Medulla oblongata (tissue), 1 donor: ENCODE data around the gene NAP1L5.

Experiments used
- DNase-seq: peaks from one replicate; pipeline ENCODE4 v3.0.0-alpha.2; 2015; ENCODE audit errors: extremely low spot score

The NAP1L5 gene

DNA sequence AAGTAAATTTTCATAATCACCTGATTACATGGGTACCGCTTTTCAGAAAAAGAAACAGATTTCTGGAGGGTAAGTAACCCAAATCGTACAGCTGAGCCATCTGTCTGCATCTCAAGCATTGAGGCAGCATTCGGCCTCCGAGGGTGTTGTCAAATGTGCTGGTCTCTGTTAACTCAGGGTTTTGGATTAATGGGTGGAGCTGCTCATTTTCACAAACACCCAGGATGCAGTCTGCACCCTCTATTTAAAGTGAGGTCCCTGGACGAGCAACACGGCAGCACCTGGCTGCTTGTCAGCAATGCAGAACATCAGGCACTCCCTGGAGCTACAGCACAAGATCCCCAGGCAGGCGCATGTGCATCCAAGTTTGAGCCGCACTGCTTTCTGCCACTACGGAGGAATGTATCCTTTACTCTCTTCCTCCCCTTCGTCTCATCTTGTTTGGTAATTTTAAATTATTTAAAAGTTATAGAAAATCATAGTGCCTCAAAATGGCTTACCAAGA, 24.7 kb upstream of the NAP1L5 start:
- DNase-seq, result no peak

DNA sequence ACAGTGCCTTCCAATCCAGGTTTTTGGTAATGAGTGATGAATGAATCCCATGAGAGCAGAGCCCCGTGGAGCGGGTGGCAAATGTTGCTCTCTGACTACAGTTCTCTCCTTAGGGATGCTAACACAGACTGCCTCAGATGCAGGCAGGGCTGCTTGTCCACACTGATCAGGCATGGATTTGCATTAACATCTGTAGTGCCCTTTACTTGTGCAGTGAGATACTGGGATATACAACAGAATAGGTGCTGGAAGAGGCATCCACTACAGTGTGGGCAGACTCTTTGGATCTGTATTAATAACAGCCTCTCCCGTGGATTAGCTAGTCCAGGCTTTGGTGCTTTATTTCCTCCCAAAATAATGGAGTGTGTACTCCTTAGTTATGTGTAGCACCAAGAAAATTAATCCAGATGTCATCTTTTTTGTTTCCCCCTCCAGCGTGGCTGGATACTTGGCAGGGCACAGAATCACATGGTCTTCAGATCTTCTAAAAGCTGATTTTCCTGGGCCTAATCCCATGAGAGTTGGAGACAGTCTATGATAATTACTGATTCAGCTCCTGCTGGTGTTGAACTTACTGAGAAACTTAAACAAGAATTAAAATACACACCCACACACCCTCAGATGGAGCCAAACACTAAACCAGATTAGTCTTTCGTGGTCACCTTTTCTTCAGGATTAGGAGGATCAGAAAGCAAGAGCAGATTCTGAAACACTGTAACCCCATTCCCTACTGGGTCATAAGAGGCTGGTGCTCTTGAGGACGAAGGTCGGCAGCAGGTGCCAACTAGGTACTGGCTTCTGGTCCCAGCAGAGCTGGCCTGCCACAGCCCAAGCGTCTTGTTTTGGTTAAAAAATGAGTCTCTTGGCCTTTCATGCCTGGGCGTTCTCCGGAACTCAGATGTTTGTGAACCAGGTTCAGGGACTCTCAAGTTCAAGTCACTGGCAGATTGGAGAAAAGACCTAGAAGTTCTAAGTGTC, 23.1 kb upstream of the NAP1L5 start:
- DNase-seq, result peak; percentile 60

GRCh38 chr4:88719381-88719780, 21.8 kb upstream of the NAP1L5 start:
- DNase-seq, result no peak

GRCh38 chr4:88718098-88718497, 20.5 kb upstream of the NAP1L5 start:
- DNase-seq, result no peak

GRCh38 chr4:88713782-88714181, 16.2 kb upstream of the NAP1L5 start:
- DNase-seq, result no peak

DNA sequence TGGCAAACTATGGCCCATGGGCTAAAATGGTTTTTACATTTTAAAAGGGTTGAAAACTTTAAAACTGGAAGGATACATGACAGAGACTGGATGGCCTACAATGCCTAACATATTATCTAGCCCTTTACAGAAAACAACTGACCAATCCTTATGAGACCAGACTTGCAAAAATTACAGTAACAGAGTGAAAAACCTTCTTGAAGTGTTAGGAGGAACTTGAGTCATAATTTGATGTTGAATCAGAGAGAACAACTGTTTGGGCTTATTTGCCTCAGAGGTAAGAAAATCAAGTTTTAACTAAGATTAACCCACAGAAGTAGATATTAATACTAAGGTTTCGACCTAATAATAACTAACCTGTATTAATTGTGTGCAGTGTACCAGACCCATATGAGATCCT, 12.4 kb upstream of the NAP1L5 start:
- DNase-seq, result no peak

DNA sequence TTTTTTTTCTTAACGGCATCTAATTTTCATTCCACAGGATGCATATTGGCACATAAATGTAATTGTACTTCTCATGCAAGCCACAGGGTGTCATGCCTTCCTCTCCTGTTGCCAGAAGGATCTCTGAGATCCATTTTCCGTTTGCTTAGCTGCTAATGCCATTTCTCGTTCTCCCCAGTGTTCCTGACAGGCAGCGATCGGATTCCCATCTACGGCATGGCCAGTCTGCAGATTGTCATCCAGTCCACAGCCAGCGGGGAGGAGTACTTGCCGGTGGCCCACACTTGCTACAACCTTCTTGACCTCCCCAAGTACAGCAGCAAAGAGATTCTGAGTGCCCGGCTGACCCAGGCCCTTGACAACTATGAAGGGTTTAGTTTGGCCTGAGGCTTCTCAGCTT, 8.9 kb upstream of the NAP1L5 start:
- peak; percentile 84 for DNase-seq

DNA sequence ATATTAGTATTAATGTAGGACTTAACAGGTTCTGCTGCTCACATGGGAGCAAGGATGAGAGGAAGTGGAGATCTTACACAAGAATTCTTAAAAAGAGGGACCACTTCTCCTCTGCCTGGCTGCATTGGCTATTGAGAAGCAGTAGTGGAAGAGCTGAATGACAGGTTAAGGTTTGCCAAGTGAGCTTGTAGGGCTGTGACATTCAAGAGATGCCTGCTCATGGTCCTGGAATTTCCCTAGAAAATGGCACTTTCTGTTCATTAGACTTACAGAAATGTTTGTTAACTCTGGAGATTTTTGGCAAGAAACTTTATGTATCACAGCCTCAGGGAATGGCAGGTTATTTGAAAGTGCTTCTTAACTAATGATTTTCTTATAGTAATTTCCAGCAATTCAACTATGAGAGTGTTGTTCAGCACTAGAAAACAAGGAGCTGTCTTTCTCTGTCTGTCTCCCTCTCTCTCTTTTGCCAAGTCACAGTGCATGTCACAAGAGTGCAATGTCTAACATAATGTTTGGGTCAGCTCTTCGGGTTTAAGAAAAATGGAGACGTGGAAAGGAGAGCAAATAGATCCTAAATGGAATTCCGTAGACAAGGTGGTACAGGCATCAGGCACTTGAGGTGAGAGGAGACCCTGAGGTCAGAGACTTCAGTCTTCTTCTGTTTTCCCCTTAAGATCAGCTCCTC, 8.3 kb upstream of the NAP1L5 start:
- peak; percentile 70 for DNase-seq

- DNase-seq, result no peak
These were observed 7.6 kb upstream of the NAP1L5 start for GRCh38 chr4:88705223-88705622.

DNA sequence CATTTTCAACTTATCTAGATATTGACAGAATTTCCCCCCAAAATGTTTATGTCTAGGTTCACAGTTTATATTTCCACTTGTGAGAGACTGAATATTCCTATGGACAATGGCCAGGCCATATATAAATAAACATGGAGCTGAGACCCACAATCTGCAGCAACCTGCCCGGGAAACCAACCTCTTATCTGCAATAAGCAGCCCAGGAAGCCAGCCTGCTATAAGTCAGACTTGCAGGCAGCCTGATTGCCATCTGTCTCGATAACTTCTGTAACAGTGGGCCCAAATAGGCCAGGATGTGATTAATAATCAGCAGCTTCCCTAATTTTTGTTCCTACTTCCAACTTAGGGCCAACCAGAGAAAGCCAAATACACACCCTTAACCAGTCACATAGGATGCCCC, 5.2 kb upstream of the NAP1L5 start:
- DNase-seq, result no peak

DNA sequence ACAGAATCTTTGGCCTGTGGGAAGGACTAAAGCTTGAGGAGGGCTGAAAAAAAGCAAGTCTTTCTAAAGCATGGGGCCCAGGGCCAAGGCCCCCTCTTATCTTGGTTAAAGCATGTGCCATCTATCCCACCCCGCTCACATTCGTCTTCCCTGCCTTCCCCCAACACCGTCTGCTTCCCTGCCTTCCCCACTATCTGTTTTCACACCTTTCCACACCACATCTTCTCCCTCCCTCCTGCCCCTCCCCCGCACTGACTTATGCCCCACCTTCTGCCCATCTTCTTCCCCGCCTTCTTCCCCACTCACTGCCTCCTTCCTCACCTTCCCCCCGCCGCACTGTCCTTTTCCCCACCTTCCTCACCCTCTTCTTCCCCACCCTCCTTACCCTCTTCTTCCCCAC, 890 bp upstream of the NAP1L5 start:
- no peak for DNase-seq

DNA sequence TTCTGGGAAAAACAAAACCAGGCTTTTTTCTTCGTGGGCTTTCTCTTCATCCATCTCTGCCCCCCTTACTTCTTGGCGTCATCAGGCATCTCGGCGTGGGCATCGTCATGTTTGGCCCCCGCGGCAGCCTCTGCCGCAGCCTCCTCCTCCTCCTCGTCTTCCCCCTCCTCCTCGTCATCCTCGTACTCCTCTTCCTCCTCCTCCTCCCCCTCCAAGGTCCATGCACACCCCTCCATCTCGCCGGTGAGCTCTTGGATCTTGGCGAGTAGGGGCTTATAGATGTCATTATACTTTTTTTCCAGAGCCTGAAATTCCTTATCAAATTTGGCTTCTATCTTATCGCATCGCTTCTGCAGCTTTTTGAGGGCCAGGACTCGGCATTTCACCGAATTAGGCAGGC, 488 bp downstream of the NAP1L5 start:
- DNase-seq, result peak; percentile 42

GRCh38 chr4:88696630-88697029, 999 bp downstream of the NAP1L5 start:
- peak; percentile 23 for DNase-seq

DNA sequence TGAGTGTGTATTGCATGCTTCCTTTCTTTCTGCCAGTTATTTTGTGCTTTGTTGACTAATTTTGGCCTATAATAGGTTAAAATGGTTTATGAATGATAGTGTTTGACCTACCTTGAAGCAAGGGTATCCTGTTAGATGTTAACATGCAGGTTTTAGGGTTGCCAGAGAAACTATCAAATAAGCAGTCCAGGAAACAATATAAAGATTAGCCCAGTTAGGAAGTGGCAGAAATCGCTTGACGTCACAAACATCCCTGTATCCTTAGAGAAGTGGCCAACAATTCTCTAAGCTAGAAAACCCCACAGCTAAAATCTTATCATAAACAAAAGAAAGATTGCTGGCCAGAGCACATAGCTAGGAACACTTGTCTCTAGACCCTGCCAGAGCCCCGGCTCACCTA, 3.8 kb downstream of the NAP1L5 start:
- no peak for DNase-seq

GRCh38 chr4:88690355-88690754, 7.3 kb downstream of the NAP1L5 start:
- no peak for DNase-seq

DNA sequence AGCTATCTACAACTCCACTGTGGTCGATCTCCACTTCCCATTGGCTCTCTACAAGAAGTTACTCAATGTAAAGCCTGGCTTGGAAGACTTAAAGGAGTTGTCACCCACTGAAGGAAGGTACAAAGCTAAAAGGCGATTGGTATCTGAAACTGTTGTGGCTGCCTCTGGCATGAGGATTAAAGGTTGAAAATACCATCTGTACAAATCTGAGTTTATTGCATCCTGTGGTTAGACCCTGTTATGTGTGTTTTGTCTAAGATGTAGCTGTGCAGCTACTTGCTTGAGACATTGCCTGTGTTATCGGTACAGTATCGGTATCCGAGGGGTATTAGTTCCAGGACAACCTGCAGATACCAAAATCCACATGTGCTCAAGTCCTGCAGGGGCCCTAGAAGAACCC, 16.4 kb downstream of the NAP1L5 start:
- no peak for DNase-seq

GRCh38 chr4:88675543-88675942, 22.1 kb downstream of the NAP1L5 start:
- DNase-seq, result no peak

DNA sequence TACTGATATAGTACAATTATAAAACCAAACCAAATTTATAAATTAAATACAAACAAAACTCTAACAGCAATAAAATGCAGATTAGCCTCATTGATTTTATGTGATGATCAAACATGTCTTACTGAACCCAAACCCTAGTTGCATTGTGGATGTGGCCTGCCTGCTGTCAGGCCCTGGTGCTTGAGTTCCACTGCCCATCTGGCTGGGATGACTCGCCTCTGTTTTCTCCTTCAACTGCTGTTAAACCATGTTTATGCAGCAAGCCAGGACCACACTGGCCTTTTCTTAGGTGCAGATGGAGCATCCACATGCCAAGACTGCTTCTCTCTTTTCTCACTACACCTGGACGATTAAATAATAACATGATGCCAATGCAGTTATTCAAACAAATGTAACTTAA, 22.6 kb downstream of the NAP1L5 start:
- DNase-seq, result no peak

DNA sequence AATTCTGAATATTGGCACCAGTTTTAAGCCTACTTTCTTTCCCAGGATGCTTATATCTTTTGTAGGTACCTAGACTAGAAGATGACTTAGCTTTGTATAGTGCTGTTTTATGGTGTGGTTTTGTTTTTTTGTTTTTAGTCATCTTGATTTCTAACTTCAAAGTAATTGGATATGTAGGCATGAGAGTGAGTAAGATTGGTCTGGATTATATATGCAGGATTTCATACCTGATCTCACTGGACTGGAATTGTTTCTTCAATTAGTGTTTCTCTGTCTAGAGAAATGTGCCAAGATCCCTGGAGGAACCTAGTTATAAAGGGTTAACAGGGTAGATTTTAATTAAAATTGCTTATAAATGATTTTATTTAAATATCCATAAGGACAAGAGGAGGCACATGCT, 23.1 kb downstream of the NAP1L5 start:
- no peak for DNase-seq

GRCh38 chr4:88673886-88674285, 23.7 kb downstream of the NAP1L5 start:
- no peak for DNase-seq

GRCh38 chr4:88672987-88673386, 24.6 kb downstream of the NAP1L5 start:
- peak; percentile 56 for DNase-seq

DNA sequence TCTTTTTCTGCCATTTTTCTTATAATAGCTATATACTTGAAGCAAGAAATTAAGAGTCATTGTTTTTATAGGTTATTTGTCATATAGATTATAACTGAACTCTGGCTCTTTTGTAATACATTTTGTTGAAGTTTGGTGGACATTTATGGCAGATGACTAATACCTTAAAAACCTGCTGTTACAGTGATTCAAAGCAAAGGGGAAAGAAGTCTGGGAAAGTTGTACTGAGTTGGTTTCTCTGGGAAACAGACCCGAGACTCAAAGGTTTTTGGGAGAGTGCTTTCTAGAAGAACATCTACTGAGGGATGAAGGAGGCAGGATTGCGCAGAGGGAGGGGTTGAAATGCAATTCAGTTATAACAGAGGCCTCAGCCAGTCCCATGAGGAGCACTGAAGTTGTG, 35.9 kb downstream of the NAP1L5 start:
- no peak for DNase-seq
